ENCODE data around the gene ACTN1. TPM values are rescaled to one million over a fixed set of nuclear protein-coding genes. Genes with fewer than 3 reads are reported as not detected.

ACTN1 gene
- polyA plus RNA-seq, 1 experiment: 1,184 TPM

DNA sequence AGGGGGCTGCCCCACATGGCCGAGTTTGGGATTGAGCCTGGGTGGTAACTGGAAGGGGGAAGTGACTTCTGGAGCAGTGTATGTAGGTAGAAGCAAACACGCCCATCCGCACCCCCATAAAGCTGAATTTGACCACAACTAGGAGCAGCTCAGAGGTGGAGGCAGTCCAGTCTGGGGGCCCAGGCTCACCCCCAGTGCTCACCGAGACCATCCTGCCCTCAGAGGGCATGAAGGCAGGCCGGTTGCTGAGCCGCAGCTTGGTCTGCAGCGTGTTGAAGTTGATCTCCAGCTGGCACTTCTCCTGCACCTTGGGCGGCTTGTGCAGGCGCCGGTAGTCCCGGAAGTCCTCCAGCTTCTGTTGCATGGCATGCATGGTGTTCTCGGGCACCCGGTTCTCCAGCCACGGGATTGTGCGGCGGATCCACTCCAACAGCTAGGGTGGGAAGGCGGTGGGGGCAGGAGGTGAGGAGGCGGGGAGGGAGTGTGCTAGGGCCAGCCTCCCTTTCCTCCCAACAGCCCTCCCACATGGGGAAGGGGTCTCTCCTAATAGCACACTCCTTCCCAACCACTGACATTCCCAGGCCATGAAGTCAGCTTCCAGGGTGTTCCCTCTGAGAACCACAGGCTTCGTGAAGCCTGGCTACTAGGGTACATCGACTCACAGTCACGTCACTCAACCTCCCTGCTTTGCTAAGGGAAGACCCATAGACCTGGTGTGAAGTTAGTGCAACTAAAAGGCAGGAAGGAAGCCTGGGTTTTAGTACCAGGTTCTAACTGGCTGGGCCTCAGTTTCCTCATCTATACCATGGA, 87.0 kb downstream of the ACTN1 start:
- ChIA-PET POLR2A (no interaction called here), CTCF (interaction anchor here (0.6 to 1.7 kb wide), 3 partner anchors 19 to 215 kb away, joined by 3 to 6 read pairs (median 4); no protein-coding TSS in a partner anchor)
- H3K36me3 ChIP-seq (ENCODE audit: control insufficient read depth, insufficient read depth, low read length): peaks cover 61% of the 10 kb centered on the region
- no peak for TF ChIP-seq CTCF (IDR thresholded peaks at IDR 0.05; ENCODE audit: insufficient read depth, low read depth, low read length)
- no peak overlapping the region for H3K4me3 ChIP-seq (ENCODE audit: low read depth, low read length)
- no peaks in the 10 kb centered on the region for H3K27me3 ChIP-seq (ENCODE audit: control insufficient read depth, insufficient read depth, low read length)
- DNase-seq (ENCODE audit: low read depth): no peak

DNA sequence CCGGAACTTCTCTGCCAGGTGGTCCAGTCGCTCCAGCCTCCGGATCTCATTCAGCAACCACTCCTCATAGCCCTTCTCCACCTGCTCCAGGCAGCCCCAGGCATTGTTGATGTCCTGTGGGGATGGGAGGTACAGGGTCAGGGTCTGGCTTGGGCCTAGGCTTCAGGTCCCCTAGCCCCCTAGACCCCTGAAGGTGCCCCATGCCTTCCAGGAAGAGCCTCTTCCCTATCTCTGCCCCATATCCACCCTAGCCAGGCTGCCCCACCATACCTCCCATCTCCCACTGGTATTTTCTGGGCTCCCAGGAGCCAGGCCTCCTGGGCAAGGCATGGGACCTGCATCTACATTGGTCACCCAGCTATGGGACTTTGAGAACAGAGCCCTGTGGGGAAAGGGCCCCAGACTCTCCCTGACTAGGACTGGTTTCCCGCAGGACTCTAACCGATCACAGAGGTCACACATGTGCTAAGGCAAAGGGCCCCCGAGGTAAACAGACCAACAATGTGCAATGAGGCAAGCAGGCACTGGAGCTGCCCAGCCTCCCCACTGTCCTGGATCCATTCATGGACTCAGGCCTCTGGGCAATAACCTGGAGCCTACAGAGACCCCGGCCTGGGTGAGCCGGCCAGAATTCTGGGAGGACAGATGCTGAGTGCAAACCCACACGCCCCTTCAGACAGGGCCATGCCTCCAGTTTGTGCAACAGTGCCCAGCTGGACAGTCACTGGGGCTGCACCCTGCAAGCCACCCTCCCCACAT, 88.8 kb downstream of the ACTN1 start:
- H3K4me3 ChIP-seq (ENCODE audit: low read depth, low read length): no peak overlapping the region
- CTCF ChIA-PET: interaction anchor here (1.7 kb wide), 1 partner anchor 22 kb away, joined by 4 read pairs; no protein-coding TSS in a partner anchor
- POLR2A ChIA-PET: interaction anchor here (0.5 kb wide), 1 partner anchor 42 kb away, joined by 3 read pairs; no protein-coding TSS in a partner anchor
- H3K27me3 ChIP-seq (ENCODE audit: control insufficient read depth, insufficient read depth, low read length): no peaks in the 10 kb centered on the region
- H3K36me3 ChIP-seq (ENCODE audit: control insufficient read depth, insufficient read depth, low read length): peaks cover 57% of the 10 kb centered on the region
- no peak for DNase-seq (ENCODE audit: low read depth)
- TF ChIP-seq CTCF (IDR thresholded peaks at IDR 0.05; ENCODE audit: insufficient read depth, low read depth, low read length): no peak

- no peak overlapping the region for H3K4me3 ChIP-seq (ENCODE audit: low read depth, low read length)
- ChIA-PET POLR2A (no interaction called here), CTCF (interaction anchor here (0.6 to 1.1 kb wide), 2 partner anchors 53 to 167 kb away, joined by 3 read pairs; no protein-coding TSS in a partner anchor)
- no peak for TF ChIP-seq CTCF (IDR thresholded peaks at IDR 0.05; ENCODE audit: insufficient read depth, low read depth, low read length)
- H3K27me3 ChIP-seq (ENCODE audit: control insufficient read depth, insufficient read depth, low read length): no peaks in the 10 kb centered on the region
- H3K36me3 ChIP-seq (ENCODE audit: control insufficient read depth, insufficient read depth, low read length): peaks cover 50% of the 10 kb centered on the region
- DNase-seq (ENCODE audit: low read depth): no peak
These were observed 90.2 kb downstream of the ACTN1 start for GRCh38 chr14:68888883-68889282.

DNA sequence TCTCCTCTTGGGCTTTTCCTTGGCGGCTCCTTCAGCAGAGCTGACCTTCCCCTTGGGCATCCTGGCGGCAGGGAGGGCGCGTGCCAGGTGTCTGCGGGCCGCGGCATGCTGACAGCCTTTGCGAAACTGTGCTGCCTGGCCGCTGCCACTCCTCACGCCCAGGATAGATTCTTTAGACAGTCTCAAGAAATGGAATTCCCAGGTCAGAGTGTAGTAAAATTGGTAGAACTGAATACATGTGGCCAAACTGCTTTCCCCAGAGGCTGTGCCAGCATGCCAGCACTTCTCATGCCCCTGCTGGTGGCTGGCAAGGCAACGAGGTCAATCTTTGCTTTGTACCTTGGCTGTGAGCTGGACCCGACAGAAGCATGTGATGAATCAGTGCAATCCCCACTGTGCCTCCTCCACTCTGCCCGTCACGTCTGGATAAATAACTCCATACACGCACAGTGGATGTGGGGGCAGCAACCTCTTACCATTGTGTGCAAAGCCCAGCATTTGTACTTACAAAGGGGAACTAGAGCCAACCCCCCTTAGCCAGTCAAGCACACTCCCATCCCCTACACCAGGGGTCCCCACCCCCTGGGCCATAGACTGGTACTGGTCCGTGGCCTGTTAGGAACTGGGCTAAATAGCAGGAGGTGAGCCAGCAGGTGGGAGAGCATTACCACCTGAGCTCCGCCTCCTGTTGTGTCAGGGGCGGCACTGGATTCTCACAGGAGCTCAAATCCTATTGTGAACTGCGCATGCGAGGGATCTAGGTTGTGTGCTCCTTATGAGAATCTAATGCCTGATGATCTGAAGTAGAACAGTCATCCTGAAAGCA, 90.9 kb downstream of the ACTN1 start:
- DNase-seq (ENCODE audit: low read depth): no peak
- H3K36me3 ChIP-seq (ENCODE audit: control insufficient read depth, insufficient read depth, low read length): peaks cover 46% of the 10 kb centered on the region
- CTCF ChIA-PET: interaction anchor here (1.1 kb wide), 1 partner anchor 54 kb away, joined by 3 read pairs; no protein-coding TSS in a partner anchor
- POLR2A ChIA-PET: no interaction called here
- no peak for TF ChIP-seq CTCF (IDR thresholded peaks at IDR 0.05; ENCODE audit: insufficient read depth, low read depth, low read length)
- no peak overlapping the region for H3K4me3 ChIP-seq (ENCODE audit: low read depth, low read length)
- no peaks in the 10 kb centered on the region for H3K27me3 ChIP-seq (ENCODE audit: control insufficient read depth, insufficient read depth, low read length)

All from BJ (cell line).